DMS53 treated with DMSO at 0.1 percent for 48 hours (cell line): Measurements from ENCODE around the gene RIMBP2.

Source experiments
- DNase-seq: peaks from one replicate; lab custom pipeline; 2025; ENCODE audit not compliant: unreplicated experiment; lab: John Stamatoyannopoulos, UW

RIMBP2 gene

DNA sequence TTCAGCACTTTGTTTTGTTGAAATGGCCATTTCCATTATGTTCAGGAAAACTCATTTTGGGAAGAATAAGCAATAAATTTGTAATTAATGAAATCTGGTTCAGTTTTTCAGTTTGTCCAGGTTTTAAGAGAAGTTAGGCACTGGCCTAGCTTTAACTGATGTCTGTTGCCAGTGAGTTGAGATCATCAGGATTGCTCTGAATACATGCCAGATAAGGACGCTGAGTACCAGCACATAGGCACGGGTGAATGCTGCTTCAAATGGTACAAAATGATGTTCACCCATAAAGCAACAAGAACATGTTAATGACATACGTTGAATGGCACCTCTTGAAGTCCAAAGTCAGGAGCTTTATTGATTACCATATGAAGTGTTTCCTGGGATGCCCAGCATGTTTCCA lies 331.9 kb downstream of the RIMBP2 start:
- DNase-seq: no peak

DNA sequence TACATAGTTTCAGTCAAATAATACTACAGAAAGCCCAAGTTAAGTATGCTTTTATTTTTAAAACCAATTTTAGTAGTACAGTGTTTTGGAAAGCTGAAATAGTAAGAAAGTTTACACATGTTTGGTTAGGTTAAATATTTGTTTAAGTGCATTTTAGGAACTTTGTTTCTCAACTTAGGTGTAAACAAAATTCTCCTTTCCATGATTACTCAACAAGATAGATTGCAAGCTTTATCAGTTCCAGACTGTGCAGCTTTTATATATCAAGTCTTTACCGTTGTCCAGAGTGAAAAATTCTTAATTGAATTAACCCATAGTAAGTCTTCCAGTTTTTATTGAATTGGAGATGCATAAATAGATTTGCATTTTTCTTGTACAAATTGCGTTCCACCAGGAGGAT lies 333.3 kb downstream of the RIMBP2 start:
- DNase-seq: no peak

DNA sequence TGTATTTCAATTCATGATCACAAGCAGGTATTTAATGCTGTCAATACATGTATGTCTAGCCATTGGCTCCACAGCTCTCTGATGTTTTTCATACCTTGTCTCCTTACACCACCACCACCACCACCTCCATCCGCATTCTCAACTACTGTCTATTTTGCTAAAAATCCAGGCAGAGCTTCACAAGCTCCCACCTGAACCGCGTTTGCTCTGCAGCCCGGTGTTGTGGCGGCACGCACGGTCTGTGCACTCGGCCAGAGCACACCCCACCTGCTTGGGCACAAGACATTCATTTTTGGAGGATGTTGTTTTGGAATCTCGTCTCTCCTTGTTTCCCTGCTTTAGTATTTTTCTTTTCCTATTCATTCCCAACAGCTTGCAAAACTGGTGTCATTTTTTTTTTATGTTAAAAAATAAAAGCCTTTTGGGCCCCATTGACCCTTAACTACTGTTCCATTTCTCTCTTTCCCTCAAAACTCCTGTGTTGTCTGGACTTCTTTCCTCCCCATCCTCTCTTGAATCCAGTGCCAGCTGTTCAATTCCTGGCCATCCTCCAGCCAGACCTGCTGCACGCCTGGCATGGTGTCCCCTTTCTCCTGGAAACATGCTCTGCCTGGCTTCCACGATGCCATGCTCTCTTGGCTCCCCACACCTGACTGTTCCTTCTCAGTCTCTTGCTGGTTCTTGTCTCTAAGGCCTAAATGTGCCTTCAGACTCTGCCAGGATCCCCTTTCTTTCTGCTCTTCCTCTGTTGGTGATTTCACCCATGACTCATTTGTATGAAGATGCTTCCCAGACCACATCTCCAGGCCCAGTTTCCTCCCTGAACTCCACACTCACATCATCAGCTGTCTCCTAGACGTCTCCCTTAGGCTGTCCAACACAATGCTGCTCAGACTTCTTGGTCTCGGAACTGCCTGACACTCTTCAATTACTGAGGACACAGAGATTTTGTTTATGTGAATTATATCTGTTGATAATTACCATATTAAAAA lies 340.5 kb downstream of the RIMBP2 start:
- DNase-seq: no peak

DNA sequence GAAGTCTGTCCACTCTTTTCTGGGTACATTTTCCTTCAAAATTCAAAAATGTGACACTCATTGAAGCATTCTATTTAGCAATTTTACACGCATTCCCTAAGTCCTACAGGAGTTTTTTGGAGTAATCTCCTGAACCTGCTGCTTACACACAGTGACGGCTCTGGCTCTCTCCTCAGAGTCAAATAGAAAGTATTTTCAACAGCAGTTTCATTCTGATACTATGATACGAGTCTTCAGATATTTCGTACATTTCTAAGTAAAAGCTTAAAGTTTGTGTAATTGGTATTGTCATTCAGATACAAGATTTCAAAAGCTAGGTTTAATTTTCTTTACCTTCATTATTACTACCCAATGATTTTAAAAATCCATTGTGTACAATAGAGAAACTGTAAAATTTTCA lies 342.0 kb downstream of the RIMBP2 start:
- no peak for DNase-seq

DNA sequence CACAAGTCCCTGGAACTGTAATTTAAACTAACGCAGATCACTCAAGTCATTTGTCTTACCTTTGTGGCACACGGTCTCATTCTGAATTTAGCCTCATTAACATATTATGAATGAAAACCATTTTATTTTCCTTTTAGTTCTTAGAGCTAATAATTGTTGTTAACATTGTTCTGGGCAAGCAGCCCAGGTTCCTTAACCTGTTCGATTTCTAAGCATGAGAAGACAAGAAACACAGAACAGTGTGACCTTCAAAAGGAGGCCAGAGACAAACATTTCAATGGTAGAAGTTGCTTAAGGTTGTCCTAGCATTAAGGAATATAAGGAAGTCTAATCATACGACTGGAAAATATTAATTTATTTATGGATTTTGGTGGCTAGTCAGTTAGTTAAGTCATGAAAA lies 343.2 kb downstream of the RIMBP2 start:
- DNase-seq: no peak

DNA sequence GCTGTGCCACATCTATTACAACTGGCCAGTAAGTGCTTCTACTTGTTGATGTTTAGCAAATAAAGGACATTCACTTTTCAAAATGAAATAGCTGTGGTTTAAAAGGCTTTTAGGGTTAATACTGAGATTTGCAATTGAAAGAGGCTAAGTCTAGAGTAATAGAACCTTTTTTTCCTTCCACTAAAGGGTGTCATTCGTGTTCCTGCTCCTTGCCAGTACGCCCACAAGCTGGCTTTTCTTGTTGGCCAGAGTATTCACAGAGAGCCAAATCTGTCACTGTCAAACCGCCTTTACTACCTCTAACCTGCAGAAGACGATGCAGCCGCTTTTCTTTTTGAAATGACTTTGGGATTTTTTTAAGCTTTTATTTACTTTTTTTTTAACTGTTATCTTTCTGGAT lies 344.8 kb downstream of the RIMBP2 start:
- DNase-seq: no peak

DNA sequence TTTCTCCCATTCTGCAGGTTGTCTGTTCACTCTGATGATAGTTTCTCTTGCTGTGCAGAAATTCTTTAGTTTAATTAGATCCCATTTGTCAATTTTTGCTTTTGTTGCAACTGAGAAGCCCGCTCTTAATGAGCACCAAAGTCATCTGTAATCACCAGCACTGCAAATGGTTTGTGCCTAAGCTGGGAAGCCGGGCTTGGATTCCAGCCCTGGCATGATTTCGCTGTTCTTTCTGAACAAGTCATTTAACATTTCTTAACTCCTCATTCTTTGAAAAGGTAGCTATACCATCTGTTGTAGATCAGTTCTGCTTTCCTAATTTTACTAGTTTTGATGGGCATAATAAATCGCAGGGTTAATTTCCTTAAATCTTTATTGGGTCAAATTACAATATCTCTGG lies 346.3 kb downstream of the RIMBP2 start:
- DNase-seq: no peak

DNA sequence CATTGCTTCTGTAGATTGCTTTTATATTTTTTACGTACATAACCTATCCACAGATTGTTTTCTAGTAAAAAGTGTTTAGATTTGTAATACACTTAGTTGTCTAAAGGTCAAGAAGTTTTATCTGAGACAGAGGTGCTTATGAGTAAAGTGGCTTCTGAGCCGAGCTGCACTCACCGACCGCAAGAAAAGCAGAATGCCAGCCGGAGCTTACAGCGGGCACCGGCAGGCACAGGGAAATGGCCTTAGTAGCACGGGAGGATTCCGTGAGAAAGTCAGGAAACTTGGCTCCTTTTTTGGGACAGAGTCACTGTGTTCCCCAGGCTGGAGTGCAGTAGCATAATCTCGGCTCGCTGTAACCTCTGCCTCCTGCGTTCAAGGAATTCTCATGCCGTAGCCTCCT lies 348.6 kb downstream of the RIMBP2 start:
- DNase-seq: no peak

DNA sequence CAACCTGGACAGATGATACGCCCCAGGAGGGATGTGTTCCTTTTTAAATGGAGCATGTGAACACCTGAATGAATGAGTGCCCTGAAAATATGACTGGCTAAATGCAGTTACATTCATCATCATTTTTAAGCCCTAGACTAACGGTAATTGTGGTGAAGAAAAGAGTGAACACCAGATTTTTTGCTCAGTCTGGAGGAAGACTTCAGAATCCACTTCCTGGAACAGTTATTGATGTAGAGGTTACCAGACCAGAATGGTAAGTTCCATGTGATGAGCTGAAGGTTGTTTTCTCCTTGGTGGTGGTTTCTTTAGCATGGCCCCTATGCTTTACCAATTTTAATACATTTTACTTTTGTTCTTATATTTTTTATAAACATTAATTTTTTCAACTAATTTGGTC lies 349.1 kb downstream of the RIMBP2 start:
- DNase-seq: no peak

DNA sequence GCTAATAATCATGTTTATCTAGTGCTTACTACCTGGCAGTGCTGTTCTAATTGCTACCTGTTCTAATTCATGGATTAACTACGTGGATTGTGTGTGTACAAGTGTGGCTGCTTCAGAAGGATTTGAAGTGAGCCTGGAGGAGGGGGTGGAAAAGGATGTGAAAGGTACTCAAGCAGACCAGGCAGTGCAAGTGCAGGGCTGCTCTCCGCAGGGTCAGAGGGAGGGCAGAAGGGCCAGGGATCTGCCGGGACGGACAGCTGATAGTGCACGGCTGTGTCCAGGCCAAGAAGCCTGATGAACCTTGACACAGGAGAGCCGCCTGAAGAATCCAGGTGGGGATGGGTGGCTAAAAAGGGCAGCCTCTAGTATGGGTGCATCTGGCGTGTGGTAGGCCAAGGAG lies 349.9 kb downstream of the RIMBP2 start:
- DNase-seq: no peak

DNA sequence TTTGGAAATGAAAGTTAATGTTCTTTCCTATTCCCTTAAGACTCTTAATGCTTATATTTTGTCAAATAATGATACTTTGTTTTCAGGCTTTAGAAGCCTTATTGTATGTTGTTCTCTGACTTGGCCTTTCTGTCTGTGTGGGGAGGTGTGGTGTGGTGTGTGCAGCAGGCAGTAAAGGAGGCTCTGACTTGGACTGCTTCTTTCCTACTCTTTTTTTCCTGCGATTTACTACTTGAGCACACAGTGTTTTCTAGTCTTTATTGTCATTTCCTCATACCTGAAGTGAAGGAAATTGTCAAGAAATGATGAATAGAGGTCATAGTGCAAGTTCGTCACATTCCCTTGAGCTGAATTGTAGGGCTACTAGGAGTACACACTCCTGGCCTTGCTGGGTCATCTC lies 351.5 kb downstream of the RIMBP2 start:
- no peak for DNase-seq

DNA sequence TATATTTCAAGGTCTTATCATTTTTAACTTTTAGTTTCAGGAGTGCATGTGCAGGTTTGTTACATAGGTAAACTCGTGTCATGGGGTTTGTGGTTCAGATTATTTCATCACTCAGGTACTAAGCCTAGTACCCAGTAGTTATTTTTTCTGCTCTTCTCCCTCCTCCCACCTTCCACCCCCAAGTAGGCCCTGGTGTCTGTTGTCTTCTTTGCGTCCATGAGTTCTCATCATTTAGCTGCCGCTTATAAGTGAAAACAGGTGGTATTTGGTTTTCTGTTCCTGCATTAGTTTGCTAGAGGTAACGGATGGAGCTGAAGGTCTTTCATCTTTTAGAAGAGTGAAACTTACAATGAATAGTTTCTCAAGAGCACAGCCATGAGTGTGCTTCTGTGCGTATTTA lies 354.0 kb downstream of the RIMBP2 start:
- no peak for DNase-seq

DNA sequence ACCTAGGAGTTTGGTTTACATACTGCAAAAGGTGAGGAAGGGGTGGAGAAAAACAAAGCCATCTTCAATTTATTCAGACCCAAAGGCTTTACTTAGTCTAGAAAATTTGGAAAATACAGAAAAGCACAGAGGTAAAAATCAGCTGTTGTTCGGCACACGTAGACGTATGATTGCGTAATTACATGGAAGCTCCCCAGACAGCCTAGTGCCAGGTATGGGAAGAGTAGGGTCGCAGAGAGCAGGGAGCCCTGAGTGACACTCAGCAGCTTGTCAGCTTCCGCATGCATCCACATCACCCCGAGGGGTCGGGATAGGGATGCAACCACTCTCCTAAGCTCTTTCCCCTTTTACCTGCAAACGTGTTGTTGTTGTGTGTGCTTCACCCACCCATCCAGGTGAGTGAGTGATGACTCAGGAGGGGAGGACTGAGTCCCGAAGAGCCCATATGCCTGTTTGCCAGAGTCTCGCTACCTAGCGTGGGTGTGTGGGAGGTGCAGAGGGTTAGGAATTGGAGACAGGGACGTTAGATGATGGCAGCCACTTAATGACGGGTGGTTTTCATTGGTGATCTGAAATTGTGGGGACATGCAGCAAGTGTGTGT lies 358.3 kb downstream of the RIMBP2 start:
- peak; percentile 76 for DNase-seq

DNA sequence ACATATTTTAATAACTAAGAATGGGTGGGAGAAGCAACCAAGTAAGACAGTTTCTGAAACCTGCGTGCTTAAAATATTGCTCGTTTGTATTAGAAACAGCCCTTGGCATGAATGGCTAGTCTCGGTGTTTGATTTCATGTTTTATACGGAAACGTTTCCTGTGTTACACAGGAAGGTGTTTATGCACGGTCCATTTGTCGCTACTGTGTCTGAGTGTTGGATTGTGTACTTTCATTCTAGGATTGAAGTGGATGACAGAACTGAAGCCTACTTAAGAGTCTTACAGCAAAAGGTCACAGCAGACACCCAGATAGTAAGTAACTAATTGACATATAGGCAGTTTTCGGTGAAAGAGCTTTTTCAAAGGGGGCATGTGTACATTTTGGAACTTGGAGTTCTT lies 358.9 kb downstream of the RIMBP2 start:
- DNase-seq: peak; percentile 94

DNA sequence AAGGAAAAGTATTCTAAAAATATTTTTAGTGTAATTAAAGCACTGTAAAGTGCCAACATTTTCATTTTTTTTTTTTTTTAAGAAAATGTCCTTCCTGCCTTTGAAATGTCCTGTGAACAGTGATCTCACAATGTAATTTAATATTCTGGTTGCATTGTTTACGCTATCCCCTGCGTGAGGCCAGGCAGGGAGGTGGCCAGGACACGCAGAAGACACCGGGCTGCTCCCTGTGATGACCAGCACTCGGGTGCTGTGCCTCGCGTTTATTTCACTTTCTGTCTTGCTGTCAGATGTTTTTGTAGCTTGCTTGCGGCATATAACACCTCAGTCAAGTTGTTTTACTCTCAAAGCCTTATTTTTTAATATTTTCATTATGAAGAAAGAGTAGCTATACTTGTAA lies 359.9 kb downstream of the RIMBP2 start:
- peak; percentile 66 for DNase-seq

DNA sequence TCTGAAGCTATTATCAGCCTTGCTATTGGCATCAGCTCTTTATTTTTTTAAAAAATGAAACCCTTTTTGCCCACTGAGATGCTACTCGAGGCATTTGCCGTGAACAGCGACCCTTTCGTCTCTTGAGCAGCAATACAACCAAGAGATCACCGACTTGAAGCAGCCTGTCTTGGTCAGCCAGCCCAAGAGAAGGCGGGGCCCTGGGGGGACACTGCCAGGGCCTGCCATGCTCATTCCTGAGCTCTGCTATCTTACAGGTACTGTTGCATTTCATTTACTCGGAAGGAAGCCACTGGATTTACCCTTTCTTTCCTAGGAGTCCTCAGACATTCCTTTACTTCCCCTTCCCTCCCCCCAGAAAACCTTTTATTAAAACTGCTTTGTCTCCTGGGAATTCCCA lies 361.7 kb downstream of the RIMBP2 start:
- no peak for DNase-seq

DNA sequence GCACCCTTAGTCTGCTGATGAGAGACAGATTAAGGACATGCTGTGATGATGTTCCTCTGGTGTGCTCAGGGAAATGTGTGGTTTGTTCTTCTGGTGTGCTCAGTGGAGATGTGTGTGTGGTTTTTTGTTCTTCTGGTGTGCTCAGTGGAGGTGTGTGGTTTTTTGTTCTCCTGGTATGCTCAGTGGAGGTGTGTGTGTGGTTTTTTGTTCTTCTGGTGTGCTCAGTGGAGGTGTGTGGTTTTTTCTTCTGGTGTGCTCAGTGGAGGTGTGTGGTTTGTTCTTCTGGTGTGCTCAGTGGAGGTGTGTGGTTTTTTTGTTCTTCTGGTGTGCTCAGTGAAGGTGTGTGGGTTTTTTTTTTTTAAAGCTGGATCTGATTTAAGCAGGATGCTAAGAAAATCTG lies 363.0 kb downstream of the RIMBP2 start:
- DNase-seq: no peak

DNA sequence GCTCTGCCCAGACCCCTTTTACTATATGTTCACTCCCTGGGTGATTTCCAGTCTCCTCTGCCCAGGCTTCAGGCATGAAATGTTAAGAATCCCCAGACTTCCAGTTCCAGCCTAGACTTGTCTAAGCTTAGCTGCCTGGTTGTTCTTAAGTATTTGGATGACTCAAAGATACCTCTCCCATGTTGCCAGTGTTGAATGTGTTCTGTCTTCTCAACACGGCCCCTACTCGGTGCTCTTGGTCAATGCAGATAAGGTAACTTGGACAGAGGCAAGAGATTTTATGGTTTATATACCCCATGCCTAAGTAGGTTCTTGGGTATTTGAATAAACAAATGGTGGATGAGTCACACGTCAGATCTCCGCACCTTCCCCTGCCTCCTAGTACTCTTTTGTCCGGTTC lies 364.8 kb downstream of the RIMBP2 start:
- DNase-seq: peak; percentile 61

DNA sequence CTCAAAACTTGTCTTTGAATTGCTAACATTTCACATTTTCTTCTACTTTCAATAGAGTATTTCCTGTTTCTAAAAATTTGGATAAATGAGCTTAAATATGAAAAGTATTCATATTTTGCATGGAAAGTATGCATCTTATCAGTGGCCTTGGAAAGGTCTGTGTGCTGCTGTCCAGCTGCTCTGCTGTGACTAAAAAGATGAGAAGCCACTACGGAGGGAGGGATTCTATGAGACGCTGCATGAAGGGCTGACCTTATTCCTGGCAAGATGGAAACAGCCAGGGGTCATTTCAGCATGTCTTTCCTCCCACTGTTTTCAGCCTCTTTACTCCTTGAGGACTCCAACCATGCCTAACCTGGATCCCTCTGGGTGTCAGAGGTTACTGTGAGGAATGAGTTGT lies 365.4 kb downstream of the RIMBP2 start:
- no peak for DNase-seq

DNA sequence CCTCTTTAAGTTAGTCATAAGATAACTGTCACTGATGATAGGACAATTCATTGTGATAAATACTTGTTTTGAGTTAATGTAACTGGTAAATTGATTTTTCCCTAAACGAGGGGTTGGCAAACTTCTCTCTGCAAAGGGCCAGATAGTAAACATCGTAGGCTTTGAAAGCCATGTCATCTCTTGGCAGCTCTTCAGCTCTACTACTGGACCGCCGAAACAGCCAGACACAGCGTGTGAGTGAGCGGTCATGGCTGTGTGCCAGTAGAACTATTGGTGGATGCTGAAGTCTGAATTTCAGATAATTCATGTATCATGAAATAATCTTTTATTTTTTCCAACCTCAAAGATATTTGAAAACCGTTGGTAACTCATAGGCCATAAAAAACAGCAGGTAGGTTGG lies 368.5 kb downstream of the RIMBP2 start:
- no peak for DNase-seq
